SW 1271 (cell line): ENCODE measurements around the gene RHOC.

Source experiments
- DNase-seq, 2 experiments: peaks; one replicate each; lab custom pipeline; 2025; lab: John Stamatoyannopoulos, UW

Gene RHOC

GRCh38 chr1:112678605-112679004 is 28.3 kb downstream of the RHOC start:
- no peak for DNase-seq

- no peak for DNase-seq
Measured at GRCh38 chr1:112677501-112677900, 29.4 kb downstream of the RHOC start.

GRCh38 chr1:112676543-112676942 is 30.4 kb downstream of the RHOC start:
- DNase-seq, result no peak

GRCh38 chr1:112675728-112676381 is 31.1 kb downstream of the RHOC start:
- no peak for DNase-seq

- DNase-seq, result no peak
Measured at GRCh38 chr1:112674986-112675727, 31.8 kb downstream of the RHOC start.

- DNase-seq, result peak; percentile 47 to 71
Measured at GRCh38 chr1:112674440-112674985, 32.4 kb downstream of the RHOC start, which contains the start of gene MOV10. TSS of gene MOV10 (plus strand) at chr1:112674659. CDS start at chr1:112674913, 254 bp downstream.

- peak in 1 of 2 experiments; percentile 67 for DNase-seq
Measured at GRCh38 chr1:112673592-112674439, 33.1 kb downstream of the RHOC start.

GRCh38 chr1:112672842-112673241 is 34.1 kb downstream of the RHOC start:
- DNase-seq, result no peak

GRCh38 chr1:112672009-112672408 is 34.9 kb downstream of the RHOC start:
- no peak for DNase-seq

GRCh38 chr1:112666946-112667345 is 40.0 kb downstream of the RHOC start:
- DNase-seq, result no peak

- DNase-seq, result no peak
Measured at GRCh38 chr1:112665857-112666256, 41.1 kb downstream of the RHOC start.

GRCh38 chr1:112651205-112651604 is 55.7 kb downstream of the RHOC start:
- DNase-seq, result no peak
